HTR-8/SVneo (cell line): Measurements from ENCODE around the gene NFIB.

Experiments used
- DNase-seq: peaks from one replicate; pipeline ENCODE4 v3.0.0; 2011; ENCODE audit warnings: low spot score, mixed read lengths; ENCODE audit not compliant: insufficient read length
- FAIRE-seq: peaks from 2 replicates; lab custom pipeline; 2011; peaks lifted over from hg19 to GRCh38; lab: Jason Lieb, UNC

NFIB gene

GRCh38 chr9:14307989-14308852, 5.7 kb downstream of the NFIB start:
- FAIRE-seq (no peak), DNase-seq (no peak)

- DNase-seq (no peak), FAIRE-seq (no peak)
Observed at GRCh38 chr9:14306672-14307660, 7.0 kb downstream of the NFIB start.

- FAIRE-seq (no peak), DNase-seq (no peak)
Observed at GRCh38 chr9:14306188-14306587, 7.8 kb downstream of the NFIB start.

GRCh38 chr9:14304259-14304658, 9.7 kb downstream of the NFIB start:
- FAIRE-seq (no peak), DNase-seq (no peak)

- DNase-seq (no peak), FAIRE-seq (no peak)
Observed at GRCh38 chr9:14303521-14303920, 10.4 kb downstream of the NFIB start.

GRCh38 chr9:14303100-14303499, 10.8 kb downstream of the NFIB start:
- DNase-seq (no peak), FAIRE-seq (no peak)

GRCh38 chr9:14302405-14302804, 11.5 kb downstream of the NFIB start:
- no peak for DNase-seq
- no peak for FAIRE-seq

- no peak for FAIRE-seq
- DNase-seq, result no peak
Observed at GRCh38 chr9:14301583-14302021, 12.3 kb downstream of the NFIB start.

- FAIRE-seq (no peak), DNase-seq (no peak)
Observed at GRCh38 chr9:14301006-14301405, 12.9 kb downstream of the NFIB start.

GRCh38 chr9:14300588-14300987, 13.4 kb downstream of the NFIB start:
- DNase-seq (no peak), FAIRE-seq (no peak)

GRCh38 chr9:14300040-14300439, 13.9 kb downstream of the NFIB start:
- no peak for DNase-seq
- no peak for FAIRE-seq

- no peak for FAIRE-seq
- no peak for DNase-seq
Observed at GRCh38 chr9:14298601-14299022, 15.3 kb downstream of the NFIB start.

- DNase-seq, result no peak
- no peak for FAIRE-seq
Observed at GRCh38 chr9:14296495-14297113, 17.3 kb downstream of the NFIB start.

GRCh38 chr9:14294659-14295058, 19.3 kb downstream of the NFIB start:
- no peak for FAIRE-seq
- no peak for DNase-seq

- FAIRE-seq (no peak), DNase-seq (no peak)
Observed at GRCh38 chr9:14293801-14294200, 20.1 kb downstream of the NFIB start.

GRCh38 chr9:14292181-14292739, 21.7 kb downstream of the NFIB start:
- DNase-seq (no peak), FAIRE-seq (no peak)

GRCh38 chr9:14289916-14290315, 24.0 kb downstream of the NFIB start:
- FAIRE-seq, result no peak

GRCh38 chr9:14288433-14288832, 25.5 kb downstream of the NFIB start:
- no peak for DNase-seq
- FAIRE-seq, result no peak

More at GRCh38 chr9:14289916-14290315, 24.0 kb downstream of the NFIB start:
- no peak for DNase-seq

- DNase-seq (no peak), FAIRE-seq (no peak)
Observed at GRCh38 chr9:14286121-14286520, 27.8 kb downstream of the NFIB start.

GRCh38 chr9:14283276-14283675, 30.7 kb downstream of the NFIB start:
- no peak for DNase-seq
- FAIRE-seq, result no peak
